HepG2 (cell line): ENCODE results near the gene C1GALT1C1. TPM values are rescaled to one million over a fixed set of nuclear protein-coding genes. Genes with fewer than 3 reads are reported as not detected.

Source experiments
- ARID5B ChIP-seq: IDR thresholded peaks from 2 replicates; pipeline ENCODE4 v1.4.0; 2020; ENCODE audit warnings: mild to moderate bottlenecking, missing genetic modification reagents
- ARNTL ChIP-seq: sonication (generic); formaldehyde crosslinking; IDR thresholded peaks from 2 replicates; pipeline ENCODE4 v1.4.0; 2020; ENCODE audit warnings: mild to moderate bottlenecking, missing genetic modification reagents
- CTCF ChIP-seq: sonication (generic); formaldehyde crosslinking; IDR thresholded peaks from 2 replicates; pipeline ENCODE4 v1.5.0; 2020; ENCODE audit warnings: mild to moderate bottlenecking, missing genetic modification reagents, moderate library complexity
- GABPA ChIP-seq, 2 experiments: IDR thresholded peaks; 2 replicates each; pipeline ENCODE4 v1.6.1; 2011 to 2016; ENCODE audit warnings: low read depth in 2 of 2, low read length in 1 of 2, missing biosample characterization in 1 of 2, missing genetic modification characterization in 1 of 2
- HNRNPH1 ChIP-seq: fragments of 200-400 bp; formaldehyde crosslinking; optimal IDR thresholded peaks from 2 replicates; pipeline ENCODE3; 2017; ENCODE audit warnings: mild to moderate bottlenecking, low read depth, low read length
- KLF16 ChIP-seq, 2 experiments: sonication (generic) in 1 of 2; formaldehyde crosslinking in 1 of 2; IDR thresholded peaks; 2 replicates each; pipeline versions ENCODE4 v1.6.1 to v1.8.0; 2016 to 2023; ENCODE audit warnings: missing genetic modification reagents in 2 of 2, missing compliant biosample characterization in 1 of 2
- NAIF1 ChIP-seq: sonication (generic); formaldehyde crosslinking; IDR thresholded peaks from 2 replicates; pipeline ENCODE4 v1.5.0; 2020; ENCODE audit warnings: mild to moderate bottlenecking, missing genetic modification reagents, borderline replicate concordance
- NFIB ChIP-seq: sonication (generic); formaldehyde crosslinking; IDR thresholded peaks from 2 replicates; pipeline ENCODE4 v1.9.0; 2021; ENCODE audit warnings: missing genetic modification reagents, mild to moderate bottlenecking, borderline replicate concordance
- NFKB2 ChIP-seq: sonication (generic); formaldehyde crosslinking; IDR thresholded peaks from 2 replicates; pipeline ENCODE4 v1.4.0; 2020; ENCODE audit warnings: missing genetic modification reagents, borderline replicate concordance
- PTBP1 ChIP-seq: fragments of 200-400 bp; formaldehyde crosslinking; IDR thresholded peaks from 2 replicates; pipeline ENCODE4 v1.6.1; 2018; ENCODE audit warnings: low read length, low read depth; ENCODE audit not compliant: poor library complexity, severe bottlenecking
- RFX1 ChIP-seq: fragments of 450-650 bp; IDR thresholded peaks from 2 replicates; pipeline ENCODE4 v1.6.1; 2017
- RXRB ChIP-seq: IDR thresholded peaks from 2 replicates; pipeline ENCODE4 v1.6.1; 2016; ENCODE audit warnings: borderline replicate concordance, missing genetic modification reagents, missing compliant biosample characterization
- SMYD3 ChIP-seq: sonication (generic); formaldehyde crosslinking; IDR thresholded peaks from 2 replicates; pipeline ENCODE4 v1.8.1; 2023; ENCODE audit warnings: mild to moderate bottlenecking, missing genetic modification reagents
- ZNF224 ChIP-seq: sonication (generic); formaldehyde crosslinking; IDR thresholded peaks from 2 replicates; pipeline ENCODE4 v1.5.0; 2020; ENCODE audit warnings: mild to moderate bottlenecking, missing genetic modification reagents
- polyA plus RNA-seq, 8 experiments: library from polyadenylated mRNA; depleted of rRNA in 3 of 8; stranded (reverse) in 7 of 8; unstranded in 1 of 8; fragments of >200 nt; fragmentation: Illumina TruSeq in 4 of 8; extraction: Trizol in 4 of 8; gene quantifications; 2 replicates each; pipeline versions ENCODE4 v1.2.1 to v1.2.3, GENCODE V29; 2011 to 2016; ENCODE audit warnings: low read depth in 4 of 8, missing spikeins in 1 of 8, mixed read lengths in 1 of 8; ENCODE audit not compliant: insufficient read depth in 1 of 8
- total RNA-seq, 5 experiments: library from RNA; depleted of rRNA; stranded (reverse); fragments of >200 nt; fragmentation: Illumina TruSeq; extraction: Trizol; gene quantifications; 2 replicates each; pipeline ENCODE4 v1.2.3, GENCODE V29; 2016; ENCODE audit warnings: low read depth in 1 of 5
- TF ChIP-seq, protein P1 (sequence below): sonication (generic); formaldehyde crosslinking; IDR thresholded peaks from 2 replicates; pipeline ENCODE4 v1.5.0; 2020; ENCODE audit warnings: missing genetic modification reagents
- TF ChIP-seq, protein P2 (sequence below): sonication (generic); formaldehyde crosslinking; IDR thresholded peaks from 2 replicates; pipeline ENCODE4 v1.9.0; 2021; ENCODE audit warnings: missing genetic modification reagents, mild to moderate bottlenecking, borderline replicate concordance
- TF ChIP-seq, protein P3 (sequence below): IDR thresholded peaks from 2 replicates; pipeline ENCODE4 v1.6.1; 2016; ENCODE audit warnings: missing compliant biosample characterization, missing genetic modification reagents, borderline replicate concordance

Gene C1GALT1C1
- total and polyA plus RNA-seq, 2 of the 13 experiments (the other 11 are each of a cell fraction or from before 2014, with no cell fraction given) = 26.3 to 31.9 TPM

- TF ChIP-seq PTBP1 = no peak
- no peak for TF ChIP-seq NAIF1 (CRISPR knock-in tag)
- no peak for TF ChIP-seq KLF16 (CRISPR knock-in tag; IDR thresholded peaks at IDR 0.05)
- TF ChIP-seq ZNF224 (CRISPR knock-in tag) = no peak
- TF ChIP-seq ARID5B (CRISPR knock-in tag) = peak; percentile 30; the same call in 1 of the 2 replicates
- TF ChIP-seq, protein P1, sequence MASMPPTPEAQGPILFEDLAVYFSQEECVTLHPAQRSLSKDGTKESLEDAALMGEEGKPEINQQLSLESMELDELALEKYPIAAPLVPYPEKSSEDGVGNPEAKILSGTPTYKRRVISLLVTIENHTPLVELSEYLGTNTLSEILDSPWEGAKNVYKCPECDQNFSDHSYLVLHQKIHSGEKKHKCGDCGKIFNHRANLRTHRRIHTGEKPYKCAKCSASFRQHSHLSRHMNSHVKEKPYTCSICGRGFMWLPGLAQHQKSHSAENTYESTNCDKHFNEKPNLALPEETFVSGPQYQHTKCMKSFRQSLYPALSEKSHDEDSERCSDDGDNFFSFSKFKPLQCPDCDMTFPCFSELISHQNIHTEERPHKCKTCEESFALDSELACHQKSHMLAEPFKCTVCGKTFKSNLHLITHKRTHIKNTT (CRISPR knock-in tag) = no peak
- TF ChIP-seq ARNTL = peak; percentile 75
- no peak for TF ChIP-seq HNRNPH1
- TF ChIP-seq RFX1 = no peak
- TF ChIP-seq SMYD3 (CRISPR knock-in tag) = 0 out of 2 replicates have a peak, but pooled peaks have one; percentile 21
- no peak for TF ChIP-seq NFKB2 (CRISPR knock-in tag)
- TF ChIP-seq, protein P2, sequence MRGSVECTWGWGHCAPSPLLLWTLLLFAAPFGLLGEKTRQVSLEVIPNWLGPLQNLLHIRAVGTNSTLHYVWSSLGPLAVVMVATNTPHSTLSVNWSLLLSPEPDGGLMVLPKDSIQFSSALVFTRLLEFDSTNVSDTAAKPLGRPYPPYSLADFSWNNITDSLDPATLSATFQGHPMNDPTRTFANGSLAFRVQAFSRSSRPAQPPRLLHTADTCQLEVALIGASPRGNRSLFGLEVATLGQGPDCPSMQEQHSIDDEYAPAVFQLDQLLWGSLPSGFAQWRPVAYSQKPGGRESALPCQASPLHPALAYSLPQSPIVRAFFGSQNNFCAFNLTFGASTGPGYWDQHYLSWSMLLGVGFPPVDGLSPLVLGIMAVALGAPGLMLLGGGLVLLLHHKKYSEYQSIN = no peak
- TF ChIP-seq RXRB (CRISPR knock-in tag) = no peak
- TF ChIP-seq CTCF = peak; percentile 40
- TF ChIP-seq, protein P3, sequence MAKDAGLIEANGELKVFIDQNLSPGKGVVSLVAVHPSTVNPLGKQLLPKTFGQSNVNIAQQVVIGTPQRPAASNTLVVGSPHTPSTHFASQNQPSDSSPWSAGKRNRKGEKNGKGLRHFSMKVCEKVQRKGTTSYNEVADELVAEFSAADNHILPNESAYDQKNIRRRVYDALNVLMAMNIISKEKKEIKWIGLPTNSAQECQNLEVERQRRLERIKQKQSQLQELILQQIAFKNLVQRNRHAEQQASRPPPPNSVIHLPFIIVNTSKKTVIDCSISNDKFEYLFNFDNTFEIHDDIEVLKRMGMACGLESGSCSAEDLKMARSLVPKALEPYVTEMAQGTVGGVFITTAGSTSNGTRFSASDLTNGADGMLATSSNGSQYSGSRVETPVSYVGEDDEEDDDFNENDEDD (CRISPR knock-in tag) = no peak
- TF ChIP-seq NFIB (CRISPR knock-in tag) = no peak
- peak; percentile 22; the same call in 1 of the 2 replicates for TF ChIP-seq GABPA (IDR thresholded peaks at IDR 0.05; ENCODE audit: low read depth, low read length)
- peak; percentile 56; the same call in 1 of the 2 replicates for TF ChIP-seq GABPA (CRISPR knock-in tag; IDR thresholded peaks at IDR 0.05; ENCODE audit: low read depth)
These were observed at the start of gene C1GALT1C1 (continued) for GRCh38 chrX:120629667-120630537.
